T follicular helper cell (primary cell): ENCODE results near the gene RSPO3.
"Not testable (repeated sequence)": the region's sequence is repeated elsewhere in the genome, so short reads cannot be mapped to it uniquely, and the experiment has no call there.

Experiments
- DNase-seq: peaks from one replicate; pipeline ENCODE4 v3.0.0-alpha.2; 2020; ENCODE audit warnings: low read depth

Gene RSPO3

DNA sequence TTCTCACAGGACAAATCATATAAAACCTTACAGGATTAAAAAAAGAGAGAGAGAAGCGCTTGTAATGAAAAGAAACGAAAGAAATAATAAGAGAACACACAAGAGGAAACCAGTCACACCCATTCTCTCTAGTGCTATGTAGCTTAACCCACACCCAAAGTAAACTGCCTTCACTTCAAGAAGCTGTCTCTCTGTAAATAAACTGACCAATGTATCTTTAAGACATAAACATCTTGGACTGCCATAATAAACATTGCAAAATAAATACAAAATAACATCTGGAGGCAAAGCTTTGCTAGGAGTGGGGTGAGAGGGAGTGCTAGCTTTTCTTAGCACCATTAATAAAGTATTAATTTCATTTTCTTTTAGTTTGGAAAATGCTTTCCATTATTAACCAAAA, 86.6 kb downstream of the RSPO3 start:
- DNase-seq, result no peak

DNA sequence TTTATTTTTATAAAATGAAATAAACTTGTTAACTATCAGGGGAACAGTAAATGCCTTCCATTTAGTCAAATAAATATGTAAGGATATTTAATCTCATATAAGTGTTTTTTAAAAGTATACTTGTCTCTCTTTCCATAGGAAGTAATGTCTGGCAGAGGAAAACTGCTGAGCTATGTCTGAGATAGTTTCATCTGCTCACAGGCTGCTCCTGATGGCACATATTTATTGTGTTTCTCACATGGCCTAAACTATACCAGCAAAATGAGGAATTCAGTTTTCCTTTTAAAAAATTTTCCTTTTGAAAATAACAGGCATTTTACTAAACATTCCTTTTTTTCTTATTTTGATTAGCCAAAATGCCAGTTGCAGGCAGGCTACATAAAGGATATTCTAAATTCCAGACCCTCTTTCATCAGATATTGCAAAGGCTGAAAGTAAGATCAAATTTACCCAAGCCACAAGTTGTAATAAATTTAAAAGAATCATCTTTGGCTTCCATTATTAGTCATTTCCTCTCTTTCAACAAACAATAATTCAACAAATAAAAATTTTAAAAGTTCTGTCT, 88.1 kb downstream of the RSPO3 start:
- DNase-seq, result no peak

DNA sequence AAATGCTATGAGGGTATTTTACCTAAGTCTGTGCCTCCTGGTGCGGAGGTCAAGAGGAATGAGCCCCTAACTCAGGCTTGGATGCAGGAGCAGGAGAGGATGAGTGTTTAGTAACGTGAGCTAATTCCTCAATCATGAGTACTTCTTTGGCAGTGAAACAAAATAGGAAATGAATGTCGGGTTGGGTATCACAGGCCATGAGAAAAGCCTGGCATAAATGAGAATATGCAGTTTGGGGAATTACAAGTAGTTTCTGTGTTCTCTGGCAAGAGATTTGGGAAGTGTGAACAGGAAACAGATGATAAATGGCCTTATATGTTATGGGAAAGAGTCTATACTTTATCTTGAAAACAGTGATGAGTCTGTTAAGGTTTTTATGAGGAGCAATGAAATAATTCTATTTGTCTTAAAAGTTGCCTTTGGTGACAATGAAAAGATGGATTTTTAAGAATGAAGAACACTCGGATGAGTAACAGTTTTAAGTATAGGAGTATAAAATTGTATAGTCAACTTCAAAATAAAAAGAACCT, 89.2 kb downstream of the RSPO3 start:
- no peak for DNase-seq

DNA sequence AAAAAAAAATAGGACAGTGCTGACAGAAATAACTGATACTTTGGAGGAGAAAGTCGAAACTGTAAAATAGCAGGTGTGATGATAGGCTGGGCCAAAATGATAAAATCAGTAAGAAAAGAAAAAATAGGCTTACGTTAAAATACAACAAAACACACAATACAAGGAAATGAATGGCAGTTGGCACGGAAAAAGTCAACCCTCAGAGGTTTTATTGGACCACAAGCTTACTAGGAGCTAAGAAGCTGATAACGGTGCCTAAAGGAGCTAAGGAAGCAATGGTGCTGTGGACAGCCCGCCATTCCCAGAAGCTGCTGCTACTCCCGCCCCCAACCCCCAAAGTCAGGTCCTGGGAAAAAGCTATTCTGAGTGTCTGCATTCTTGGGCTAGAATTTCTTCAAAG, 92.3 kb downstream of the RSPO3 start:
- no peak for DNase-seq

DNA sequence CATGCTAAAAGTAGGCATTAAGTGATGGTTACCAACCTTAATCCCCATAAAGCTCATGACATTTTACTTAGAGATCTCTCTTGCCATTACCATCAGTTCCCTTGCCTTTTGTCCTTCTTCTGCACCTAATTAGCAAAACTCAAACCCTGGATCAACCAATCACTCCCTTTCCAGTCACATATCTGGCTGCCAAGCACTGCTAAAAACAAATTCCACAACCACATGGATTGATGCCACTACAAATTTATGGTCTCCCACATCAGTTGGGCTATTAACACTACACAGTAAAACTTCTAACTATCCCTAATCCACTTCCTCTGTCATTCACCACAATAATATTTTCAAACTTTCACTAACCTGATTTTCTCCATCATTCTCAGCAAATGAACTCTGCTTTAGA, 93.9 kb downstream of the RSPO3 start:
- DNase-seq, result no peak

DNA sequence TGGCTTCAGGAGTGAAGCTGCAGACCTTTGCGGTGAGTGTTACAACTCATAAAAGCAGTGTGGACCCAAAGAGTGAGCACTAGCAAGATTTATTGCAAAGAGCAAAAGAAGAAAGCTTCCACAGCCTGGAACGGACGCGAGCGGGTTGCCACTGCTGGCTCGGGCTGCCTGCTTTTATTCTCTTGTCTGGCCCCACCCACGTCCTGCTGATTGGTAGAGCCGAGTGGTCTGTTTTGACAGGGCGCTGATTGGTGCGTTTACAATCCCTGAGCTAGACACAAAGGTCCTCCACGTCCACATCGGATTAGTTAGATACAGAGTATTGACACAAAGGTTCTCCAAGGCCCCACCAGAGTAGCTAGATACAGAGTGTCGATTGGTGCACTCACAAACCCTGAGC, 95.6 kb downstream of the RSPO3 start:
- DNase-seq, result not testable (repeated sequence)

DNA sequence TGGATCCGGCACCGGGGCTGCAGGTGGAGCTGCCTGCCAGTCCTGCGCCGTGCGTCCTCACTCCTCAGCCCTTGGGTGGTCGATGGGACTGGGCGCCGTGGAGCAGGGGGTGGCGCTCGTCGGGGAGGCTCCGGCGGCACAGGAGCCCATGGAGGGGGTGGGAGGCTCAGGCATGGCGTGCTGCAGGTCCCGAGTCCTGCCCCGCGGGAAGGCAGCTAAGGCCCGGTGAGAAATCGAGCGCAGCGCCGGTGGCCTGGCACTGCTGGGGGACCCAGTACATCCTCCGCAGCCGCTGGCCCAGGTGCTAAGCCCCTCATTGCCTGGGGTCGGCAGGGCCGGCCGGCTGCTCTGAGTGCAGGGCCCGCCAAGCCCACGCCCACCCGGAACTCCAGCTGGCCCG, 96.1 kb downstream of the RSPO3 start:
- DNase-seq, result not testable (repeated sequence)

GRCh38 chr6:127215931-127216330, 97.5 kb downstream of the RSPO3 start:
- DNase-seq, result no peak

- no peak for DNase-seq
Observed at GRCh38 chr6:127216810-127217789, 98.6 kb downstream of the RSPO3 start.

DNA sequence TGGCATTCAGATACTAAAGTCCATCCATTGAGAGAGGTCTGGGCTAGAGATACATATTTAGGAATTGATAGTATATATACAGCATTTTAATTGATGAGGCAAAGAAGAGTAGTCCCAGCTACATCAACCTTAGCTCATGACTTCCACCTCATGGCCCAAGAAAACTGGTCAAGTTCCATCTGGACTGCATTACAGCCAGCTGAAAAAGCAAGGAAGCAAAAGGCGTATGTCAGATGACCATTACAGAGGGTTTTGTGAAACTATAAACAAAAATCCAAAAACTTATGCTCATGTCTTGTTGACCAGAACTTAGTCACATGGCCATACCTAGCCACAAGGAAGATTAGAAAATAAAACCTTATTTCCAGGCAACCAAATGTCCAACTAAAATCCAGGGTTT, 101.4 kb downstream of the RSPO3 start:
- no peak for DNase-seq

GRCh38 chr6:127221201-127221600, 102.7 kb downstream of the RSPO3 start:
- no peak for DNase-seq

DNA sequence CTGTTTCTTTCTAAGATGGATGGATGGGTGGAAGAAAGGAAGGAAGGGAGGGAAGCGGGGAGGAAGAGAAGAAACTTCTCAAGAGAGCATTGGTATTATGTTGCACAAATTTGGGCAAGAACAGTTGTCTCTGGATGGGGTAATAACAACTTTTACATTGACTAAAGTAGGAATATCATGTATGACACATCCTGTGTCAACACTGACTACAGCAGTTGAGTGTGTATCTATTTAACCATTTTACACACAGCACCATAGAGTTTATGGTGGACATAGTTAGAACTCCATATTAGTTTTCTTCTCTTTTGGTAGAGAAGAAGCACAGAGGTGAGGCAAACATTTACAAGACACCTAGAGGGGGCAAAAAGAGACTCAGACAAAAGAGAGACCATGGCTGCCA, 103.9 kb downstream of the RSPO3 start:
- no peak for DNase-seq

DNA sequence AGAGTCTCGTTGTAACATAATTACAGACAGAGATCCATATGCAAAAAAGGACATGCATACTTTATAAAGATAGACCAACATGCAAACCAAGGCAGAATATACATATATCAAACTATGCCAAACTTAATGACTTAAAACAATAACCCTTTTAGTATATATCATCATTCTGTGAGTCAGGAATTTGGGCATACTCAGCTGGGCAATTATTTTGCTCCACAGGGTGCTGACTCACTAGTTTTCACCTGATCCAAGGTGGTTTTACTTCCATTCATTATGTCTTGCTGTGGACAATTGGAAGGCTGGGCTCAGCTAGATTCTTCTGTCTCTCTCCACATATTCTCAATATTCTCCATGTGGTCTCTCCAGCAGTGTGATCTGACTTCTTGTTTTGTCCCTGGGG, 107.0 kb downstream of the RSPO3 start:
- no peak for DNase-seq

DNA sequence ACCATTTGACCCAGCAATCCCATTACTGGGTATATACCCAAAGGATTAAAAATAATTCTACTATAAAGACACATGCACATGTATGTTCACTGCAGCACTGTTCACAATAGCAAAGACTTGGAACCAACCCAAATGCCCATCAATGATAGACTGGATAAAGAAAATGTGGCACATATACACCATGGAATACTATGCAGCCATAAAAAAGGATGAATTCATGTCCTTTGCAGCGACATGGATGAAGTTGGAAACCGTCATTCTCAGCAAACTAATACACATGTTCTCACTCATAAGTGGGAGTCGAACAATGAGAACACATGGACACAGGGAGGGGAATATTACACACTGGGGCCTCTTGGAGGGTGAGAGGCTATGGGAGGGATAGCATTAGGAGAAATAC, 115.3 kb downstream of the RSPO3 start:
- DNase-seq, result not testable (repeated sequence)

- no peak for DNase-seq
Observed at GRCh38 chr6:127243501-127243900, 125.0 kb downstream of the RSPO3 start.
